Neural cell (in vitro differentiated cells): ENCODE measurements around the gene GRIFIN. TPM values are rescaled to one million over a fixed set of nuclear protein-coding genes. Genes with fewer than 3 reads are reported as not detected.

Experiments used
- H2AFZ ChIP-seq: fragments of 200-600, 300-800 bp; sonication (generic), shearing (Covaris generic); 2 replicates; pipeline ENCODE4 v1.6.0; 2014; ENCODE audit warnings: low read depth, mild to moderate bottlenecking, antibody characterized with exemption, low read length, moderate library complexity
- H3F3A ChIP-seq: fragments of 200-600 bp; shearing (Covaris generic); 2 replicates; pipeline ENCODE4 v1.6.1; 2016; ENCODE audit warnings: mild to moderate bottlenecking, moderate library complexity, mixed read lengths, antibody characterized with exemption, low read length; ENCODE audit not compliant: insufficient read depth, poor library complexity, severe bottlenecking
- H3K27ac ChIP-seq: fragments of 200-600, 300-800 bp; sonication (generic), shearing (Covaris generic); 2 replicates; pipeline ENCODE4 v1.5.1; 2014; ENCODE audit warnings: mild to moderate bottlenecking, low read length, moderate library complexity
- H3K27me3 ChIP-seq: fragments of 300-800, 200-600 bp; sonication (generic), shearing (Covaris generic); 2 replicates; pipeline ENCODE4 v1.6.0; 2014; ENCODE audit warnings: mild to moderate bottlenecking, low read depth, low read length, moderate library complexity; ENCODE audit not compliant: insufficient read depth
- H3K36me3 ChIP-seq: fragments of 300-800, 200-600 bp; sonication (generic), shearing (Covaris generic); 2 replicates; pipeline ENCODE4 v1.5.1; 2014; ENCODE audit warnings: mild to moderate bottlenecking, antibody characterized with exemption, low read length, moderate library complexity; ENCODE audit not compliant: insufficient read depth
- H3K4me2 ChIP-seq: fragments of 300-800, 200-600 bp; sonication (generic), shearing (Covaris generic); 2 replicates; pipeline ENCODE4 v1.6.0; 2014; ENCODE audit warnings: mild to moderate bottlenecking, low read length
- H3K4me3 ChIP-seq: fragments of 300-800, 200-600 bp; sonication (generic), shearing (Covaris generic); 2 replicates; pipeline ENCODE4 v1.5.1; 2014; ENCODE audit warnings: mild to moderate bottlenecking, low read length, moderate library complexity
- H3K79me2 ChIP-seq: fragments of 200-600 bp; shearing (Covaris generic); replicated peaks from 2 replicates; pipeline ENCODE4 v1.6.0; 2014; ENCODE audit warnings: mild to moderate bottlenecking, low read length, moderate library complexity; ENCODE audit not compliant: insufficient read depth
- H3K9ac ChIP-seq: fragments of 300-800, 200-600 bp; sonication (generic), shearing (Covaris generic); 2 replicates; pipeline ENCODE4 v1.6.1; 2016; ENCODE audit warnings: mild to moderate bottlenecking, low read length, mixed read lengths
- H3K9me2 ChIP-seq: fragments of 200-600 bp; shearing (Covaris generic); 2 replicates; pipeline ENCODE4 v1.6.1; 2016; ENCODE audit warnings: mild to moderate bottlenecking, low read length, mixed read lengths; ENCODE audit not compliant: insufficient read depth
- H3K9me3 ChIP-seq: fragments of 200-600, 300-800 bp; sonication (generic), shearing (Covaris generic); 2 replicates; pipeline ENCODE4 v1.6.1; 2016; ENCODE audit warnings: mild to moderate bottlenecking, mixed run types, low read length, moderate library complexity, mixed read lengths
- H4K20me1 ChIP-seq: fragments of 200-600 bp; shearing (Covaris generic); 2 replicates; pipeline ENCODE4 v1.6.1; 2016; ENCODE audit warnings: mild to moderate bottlenecking, mixed run types; ENCODE audit not compliant: insufficient read depth
- CTCF ChIP-seq: fragments of 450-650 bp; IDR thresholded peaks from 2 replicates; pipeline ENCODE4 v1.5.1; 2014; ENCODE audit warnings: antibody characterized with exemption, mild to moderate bottlenecking, moderate library complexity; ENCODE audit not compliant: poor library complexity, severe bottlenecking
- EP300 ChIP-seq: fragments of 450-650 bp; conservative IDR thresholded peaks from 2 replicates; pipeline ENCODE4 v1.6.1; 2014; ENCODE audit warnings: antibody characterized with exemption, mild to moderate bottlenecking, moderate library complexity; ENCODE audit not compliant: poor library complexity, severe bottlenecking
- EZH2 ChIP-seq: fragments of 200-600, 300-800 bp; shearing (Covaris generic), sonication (generic); IDR thresholded peaks from 2 replicates; pipeline ENCODE4 v1.6.1; 2014; ENCODE audit warnings: antibody characterized with exemption, low read length, borderline replicate concordance, mild to moderate bottlenecking; ENCODE audit not compliant: insufficient read depth, poor library complexity, severe bottlenecking
- MXI1 ChIP-seq: fragments of 450-650 bp; conservative IDR thresholded peaks from 2 replicates; pipeline ENCODE4 v1.6.1; 2014; ENCODE audit warnings: antibody characterized with exemption, mild to moderate bottlenecking; ENCODE audit not compliant: poor library complexity, severe bottlenecking
- POLR2AphosphoS5 ChIP-seq: IDR thresholded peaks from 2 replicates; pipeline ENCODE4 v1.6.1; 2012
- RAD21 ChIP-seq: fragments of 450-650 bp; conservative IDR thresholded peaks from 2 replicates; pipeline ENCODE4 v1.6.1; 2014; ENCODE audit warnings: antibody characterized with exemption, mild to moderate bottlenecking, moderate library complexity
- REST ChIP-seq: IDR thresholded peaks from 2 replicates; pipeline ENCODE4 v1.6.1; 2012; ENCODE audit warnings: borderline replicate concordance
- SMC3 ChIP-seq: fragments of 450-650 bp; conservative IDR thresholded peaks from 2 replicates; pipeline ENCODE4 v1.6.1; 2014; ENCODE audit warnings: antibody characterized with exemption, mild to moderate bottlenecking, moderate library complexity; ENCODE audit not compliant: poor library complexity
- TAF1 ChIP-seq: IDR thresholded peaks from 2 replicates; pipeline ENCODE4 v1.6.1; 2012; ENCODE audit warnings: low read depth
- polyA plus RNA-seq: library from polyadenylated mRNA; depleted of rRNA; stranded (reverse); fragments of >200 nt; gene quantifications from 2 replicates; pipeline ENCODE4 v1.2.3, GENCODE V29; 2014

Gene GRIFIN
- polyA plus RNA-seq, 1 donor from 2014 or later: not detected

GRCh38 chr7:2511769-2512168 lies 35.6 kb upstream of the GRIFIN start:
- H3K4me3 ChIP-seq: no peak overlapping the region
- no peaks in the 10 kb centered on the region for H3K79me2 ChIP-seq
- no peak overlapping the region for H3K4me2 ChIP-seq
- H4K20me1 ChIP-seq: no peaks in the 10 kb centered on the region
- H3K9me2 ChIP-seq: no peaks in the 10 kb centered on the region
- H3F3A ChIP-seq: no peaks in the 10 kb centered on the region
- H3K27me3 ChIP-seq: no peaks in the 10 kb centered on the region
- H3K27ac ChIP-seq: no peak overlapping the region
- no peak overlapping the region for H2AFZ ChIP-seq
- no peaks in the 10 kb centered on the region for H3K36me3 ChIP-seq
- H3K9me3 ChIP-seq: no peaks in the 10 kb centered on the region
- no peak overlapping the region for H3K9ac ChIP-seq
- no peak for TF ChIP-seq EZH2
- no peak for TF ChIP-seq RAD21
- no peak for TF ChIP-seq TAF1
- TF ChIP-seq CTCF: no peak
- no peak for TF ChIP-seq EP300
- TF ChIP-seq MXI1: no peak
- no peak for TF ChIP-seq REST
- TF ChIP-seq SMC3: no peak
- TF ChIP-seq POLR2AphosphoS5: no peak

- H2AFZ ChIP-seq: no peak overlapping the region
- H3K9ac ChIP-seq: no peak overlapping the region
Observed at GRCh38 chr7:2510909-2511768, 34.9 kb upstream of the GRIFIN start.

More at GRCh38 chr7:2510909-2511768, 34.9 kb upstream of the GRIFIN start:
- H3F3A ChIP-seq: no peaks in the 10 kb centered on the region
- H3K9me3 ChIP-seq: no peaks in the 10 kb centered on the region
- H3K79me2 ChIP-seq: no peaks in the 10 kb centered on the region
- no peaks in the 10 kb centered on the region for H3K27me3 ChIP-seq
- TF ChIP-seq EZH2 (no peak), SMC3 (no peak), EP300 (no peak), POLR2AphosphoS5 (no peak), MXI1 (no peak), REST (no peak), CTCF (no peak)
- no peak overlapping the region for H3K27ac ChIP-seq
- H3K4me2 ChIP-seq: no peak overlapping the region
- H3K36me3 ChIP-seq: no peaks in the 10 kb centered on the region
- H3K9me2 ChIP-seq: no peaks in the 10 kb centered on the region
- H4K20me1 ChIP-seq: no peaks in the 10 kb centered on the region
- H3K4me3 ChIP-seq: no peak overlapping the region
